HG03135 (cell line): ENCODE results near the gene RASEF.
"Not testable (repeated sequence)": the region's sequence is repeated elsewhere in the genome, so short reads cannot be mapped to it uniquely, and the experiment has no call there.

Experiments
- ATAC-seq: cut with Tn5 transposase; IDR thresholded peaks from one replicate; pipeline ENCODE4 v1.9.1; 2021; ENCODE audit warnings: mild to moderate bottlenecking, moderate library complexity; ENCODE audit not compliant: unreplicated experiment

The RASEF gene

GRCh38 chr9:83062651-83063527 is at the start of gene RASEF:
RASEF (minus strand) TSS chr9:83063142; CDS start chr9:83062867, 275 bp downstream.
- ATAC-seq: no peak

- no peak for ATAC-seq
These were observed 48.2 kb upstream of the RASEF start for GRCh38 chr9:83111169-83111568.

- no peak for ATAC-seq
These were observed 46.4 kb upstream of the RASEF start for GRCh38 chr9:83109296-83109695.

DNA sequence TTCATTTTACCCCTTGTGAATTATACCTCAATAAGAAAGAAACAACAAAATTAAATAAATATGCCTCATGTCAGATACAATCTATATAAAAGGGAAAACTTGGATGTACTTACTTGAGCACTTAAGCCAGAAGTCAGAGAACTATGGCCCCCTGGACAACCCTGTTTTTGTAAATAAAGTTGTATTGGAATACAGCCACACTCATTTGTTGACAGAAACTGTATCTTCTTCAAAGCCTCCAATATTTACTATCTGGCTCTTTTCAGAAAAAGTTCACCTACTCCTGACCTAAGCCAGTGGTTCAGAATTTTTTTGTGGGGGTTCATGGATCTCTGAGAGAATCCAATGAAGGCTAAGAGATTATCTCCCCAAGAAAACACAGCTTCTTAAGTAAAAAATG is 45.3 kb upstream of the RASEF start:
- no peak for ATAC-seq

DNA sequence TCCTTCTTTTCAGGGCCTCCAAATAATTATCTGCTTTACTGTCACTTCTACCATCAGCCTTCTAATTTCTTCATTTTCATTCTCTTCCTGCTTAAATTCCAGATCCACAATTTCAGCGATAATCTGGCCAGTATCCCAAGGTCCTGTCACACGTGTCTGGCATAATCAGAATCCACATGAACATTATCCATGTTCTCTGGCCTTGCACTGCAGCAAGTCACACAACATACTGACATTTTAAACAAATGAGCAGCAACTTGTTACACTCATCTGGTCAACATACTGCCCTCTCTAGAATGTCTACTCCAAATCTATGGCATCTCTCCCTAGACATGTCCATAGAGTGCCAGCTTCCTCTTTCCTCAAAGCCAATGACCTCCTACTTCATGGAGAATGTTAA is 43.8 kb upstream of the RASEF start:
- ATAC-seq: no peak

GRCh38 chr9:83106263-83106662 is 43.3 kb upstream of the RASEF start:
- ATAC-seq: no peak

- ATAC-seq: no peak
These were observed 34.7 kb upstream of the RASEF start for GRCh38 chr9:83097633-83098032.

DNA sequence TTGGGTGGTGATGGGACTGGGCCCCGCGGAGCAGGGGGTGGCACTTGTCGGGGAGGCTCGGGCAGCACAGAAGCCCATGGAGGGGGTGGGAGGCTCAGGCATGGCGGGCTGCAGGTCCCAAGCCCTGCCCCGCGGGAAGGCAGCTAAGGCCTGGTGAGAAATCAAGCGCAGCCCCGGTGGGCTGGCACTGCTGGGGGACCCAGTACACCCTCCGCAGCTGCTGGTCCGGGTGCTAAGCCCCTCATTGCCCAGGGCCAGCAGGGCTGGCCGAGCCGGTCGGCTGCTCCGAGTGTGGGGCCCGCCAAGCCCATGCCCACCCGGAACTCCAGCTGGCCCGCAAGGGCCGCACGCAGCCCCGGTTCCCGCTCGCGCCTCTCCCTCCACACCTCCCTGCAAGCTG is 30.4 kb upstream of the RASEF start:
- ATAC-seq: not testable (repeated sequence)

GRCh38 chr9:83081846-83082245 is 18.9 kb upstream of the RASEF start:
- ATAC-seq: no peak

DNA sequence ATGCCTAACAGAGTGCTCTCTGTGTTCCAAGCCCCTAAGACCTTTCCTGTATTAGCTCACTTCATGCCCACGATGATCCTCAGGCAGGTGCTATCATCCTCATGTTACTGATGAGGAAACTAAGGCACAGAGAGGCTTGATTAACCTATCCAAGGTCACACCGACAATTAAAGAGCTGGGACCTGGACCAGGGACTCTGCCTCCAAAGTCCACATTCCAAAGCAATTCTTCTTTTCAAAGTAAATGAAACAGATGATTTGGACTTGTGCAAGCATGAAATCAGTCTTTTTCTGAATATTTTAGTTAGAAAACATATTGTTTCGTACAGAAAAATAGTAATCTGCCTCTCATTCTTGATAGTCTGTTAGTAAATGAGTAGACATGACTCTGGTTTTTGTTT is 18.1 kb upstream of the RASEF start:
- no peak for ATAC-seq

GRCh38 chr9:83075932-83076331 is 13.0 kb upstream of the RASEF start:
- ATAC-seq: not testable (repeated sequence)

- not testable (repeated sequence) for ATAC-seq
These were observed 9.6 kb upstream of the RASEF start for GRCh38 chr9:83072498-83072897.

GRCh38 chr9:83071626-83072025 is 8.7 kb upstream of the RASEF start:
- ATAC-seq: no peak

- no peak for ATAC-seq
These were observed 7.3 kb upstream of the RASEF start for GRCh38 chr9:83070261-83070660.

DNA sequence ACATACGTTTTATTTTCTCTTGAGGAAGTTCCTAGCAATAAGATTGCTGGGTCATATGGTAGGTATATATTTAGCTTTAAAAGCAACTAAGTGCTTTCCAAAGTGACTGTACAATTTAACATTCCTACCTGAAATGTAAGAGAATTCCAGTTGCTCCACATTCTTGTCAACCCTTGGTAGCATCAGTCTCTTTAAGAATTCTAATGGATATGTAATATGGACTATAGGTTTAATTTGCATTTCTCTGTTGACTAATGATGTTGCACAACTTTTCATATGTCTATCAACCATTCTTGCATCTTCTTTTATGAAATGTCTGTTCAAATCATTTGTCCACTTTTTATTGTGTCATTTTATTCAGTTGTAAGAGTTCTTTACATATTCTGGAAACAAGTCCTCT is 6.7 kb upstream of the RASEF start:
- ATAC-seq: no peak

GRCh38 chr9:83068414-83068813 is 5.5 kb upstream of the RASEF start:
- ATAC-seq: no peak

- ATAC-seq: no peak
These were observed 4.6 kb upstream of the RASEF start for GRCh38 chr9:83067579-83067978.

DNA sequence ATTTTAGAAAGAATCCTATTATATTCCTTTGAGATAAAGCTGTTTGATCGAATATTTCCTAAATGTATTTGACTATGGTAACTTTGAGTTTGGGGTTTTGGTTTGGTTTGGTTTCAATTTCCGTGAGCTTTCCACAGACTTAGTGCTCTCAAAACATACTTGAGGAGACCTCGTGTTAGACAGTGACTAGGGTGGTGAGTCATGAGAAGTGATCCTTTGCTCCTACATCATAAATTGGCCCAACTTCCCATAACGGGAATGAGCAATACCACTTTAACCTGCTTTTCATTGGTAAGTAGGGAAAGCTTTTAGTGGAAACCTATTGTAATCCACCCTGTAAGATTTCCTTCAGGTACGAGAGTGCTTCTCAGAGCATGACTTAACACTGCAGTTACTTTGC is 3.8 kb upstream of the RASEF start:
- no peak for ATAC-seq

DNA sequence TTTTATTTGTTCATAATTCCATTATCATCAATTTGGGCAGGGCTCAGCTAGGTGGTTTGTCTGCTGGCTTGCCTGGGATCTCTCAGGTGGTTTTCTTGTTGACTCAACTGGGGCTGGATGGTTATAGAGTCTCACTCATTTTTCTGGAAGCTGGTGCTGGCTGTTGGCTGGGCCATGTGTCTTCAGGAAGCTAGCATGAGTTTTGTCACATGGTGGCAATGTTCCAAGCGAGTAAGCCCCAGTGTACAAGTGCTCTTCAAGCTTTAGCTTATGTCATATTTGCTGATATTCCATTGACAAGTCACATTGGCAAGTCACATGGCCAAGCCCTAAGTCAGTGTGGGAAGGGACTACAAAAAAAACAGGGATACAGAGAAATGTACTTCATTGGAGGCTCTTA is 2.3 kb upstream of the RASEF start:
- ATAC-seq: no peak

DNA sequence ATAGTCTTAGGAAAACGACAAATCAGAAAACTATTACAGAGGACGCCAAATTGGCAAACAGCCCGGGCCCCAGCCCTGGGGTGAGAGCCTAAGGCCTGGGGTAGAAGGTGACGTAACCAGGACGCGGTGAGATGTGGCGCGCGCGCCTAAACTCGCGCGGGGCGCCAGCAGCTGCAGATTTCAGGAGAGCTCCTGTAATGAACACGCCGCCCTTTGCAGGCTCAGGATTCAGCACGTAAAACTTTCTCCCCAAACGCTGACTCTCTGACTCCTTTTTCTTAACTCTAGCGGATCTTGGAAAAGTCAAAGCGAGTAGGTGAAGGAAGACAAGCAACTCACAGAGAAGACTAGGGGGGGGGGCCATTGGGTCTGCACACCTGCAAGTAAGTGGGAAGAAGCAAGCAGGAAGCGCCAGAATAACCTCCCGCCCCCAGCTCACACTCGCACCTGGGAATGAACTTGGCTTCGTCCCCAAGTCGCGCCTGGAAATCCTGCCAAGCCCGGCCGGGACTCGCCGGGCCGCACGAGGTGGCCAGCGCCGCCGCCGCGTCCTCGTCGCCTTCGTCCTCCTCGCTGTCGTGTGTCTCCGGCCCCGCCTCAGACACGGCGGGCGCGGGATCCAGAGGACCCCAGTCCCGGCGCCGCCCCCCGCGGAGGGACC is 822 bp downstream of the RASEF start:
- no peak for ATAC-seq

DNA sequence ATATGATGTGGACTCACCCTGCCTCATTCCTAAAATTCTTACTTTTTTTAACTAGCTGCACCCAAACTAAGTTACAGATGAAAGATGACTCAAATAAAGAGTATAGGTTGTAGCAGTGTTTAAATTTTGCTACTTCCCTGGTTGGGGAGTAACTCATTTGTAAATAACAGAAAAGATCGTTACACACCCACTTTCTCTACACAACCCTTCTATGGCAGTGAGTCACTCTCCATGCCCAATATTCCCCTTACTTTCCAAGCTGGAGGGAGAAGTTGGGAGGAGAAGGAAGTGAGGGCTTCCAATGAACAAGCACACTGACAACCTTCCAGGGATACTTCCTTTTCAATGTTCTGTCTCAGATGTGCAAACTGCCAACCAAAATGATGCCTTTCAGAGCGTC is 1.9 kb downstream of the RASEF start:
- no peak for ATAC-seq

DNA sequence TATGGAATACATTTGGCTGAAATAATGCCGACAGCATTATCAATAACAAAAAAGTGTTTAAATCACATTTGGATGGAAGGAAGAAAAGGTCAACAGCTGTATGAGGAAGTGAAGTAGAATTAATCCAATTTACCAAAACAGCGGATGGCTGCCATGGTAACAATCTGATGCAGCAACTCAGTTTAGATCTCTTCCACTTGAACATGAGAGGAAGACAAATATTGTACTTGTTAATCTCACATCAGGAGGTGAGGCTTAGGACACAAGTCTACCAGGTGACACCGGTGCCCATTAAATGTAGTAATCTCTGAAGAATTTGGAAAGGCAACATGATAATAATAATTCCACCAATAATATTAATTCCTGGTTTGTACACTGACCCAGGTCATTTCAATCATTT is 2.4 kb downstream of the RASEF start:
- no peak for ATAC-seq
